NCI-H146 (cell line): Measurements from ENCODE around the gene FBXL15.

ENCODE experiments used
- DNase-seq: peaks from one replicate; lab custom pipeline; 2025; lab: John Stamatoyannopoulos, UW

Gene FBXL15

DNA sequence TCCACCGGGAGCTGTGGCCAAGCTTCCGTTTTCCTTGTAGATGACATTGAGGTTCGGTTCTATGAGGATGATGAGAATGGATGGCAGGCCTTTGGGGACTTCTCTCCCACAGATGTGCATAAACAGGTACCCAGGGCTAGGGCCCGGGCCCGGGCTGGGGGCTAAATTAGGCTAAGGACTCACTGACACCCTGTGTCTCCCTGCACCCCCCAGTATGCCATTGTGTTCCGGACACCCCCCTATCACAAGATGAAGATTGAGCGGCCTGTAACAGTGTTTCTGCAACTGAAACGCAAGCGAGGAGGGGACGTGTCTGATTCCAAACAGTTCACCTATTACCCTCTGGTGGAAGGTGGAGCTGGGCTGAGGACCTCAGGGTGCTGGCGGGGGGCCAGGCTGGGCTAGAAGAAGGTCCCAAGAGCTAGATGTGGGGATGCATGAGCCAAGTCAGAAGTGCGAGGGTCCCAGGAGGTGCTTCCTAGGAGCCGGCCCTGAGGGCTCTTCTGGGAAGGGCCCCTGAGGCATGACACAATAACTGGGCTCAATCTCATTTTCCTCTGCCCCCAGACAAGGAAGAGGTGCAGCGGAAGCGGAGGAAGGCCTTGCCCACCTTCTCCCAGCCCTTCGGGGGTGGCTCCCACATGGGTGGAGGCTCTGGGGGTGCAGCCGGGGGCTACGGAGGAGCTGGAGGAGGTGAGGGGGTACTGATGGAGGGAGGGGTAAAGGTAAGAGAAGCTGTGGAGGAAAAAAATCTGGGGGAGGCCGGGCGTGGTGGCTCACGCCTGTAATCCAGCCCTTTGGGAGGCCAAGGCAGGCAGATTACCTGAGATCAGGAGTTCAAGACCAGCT is 22.2 kb upstream of the FBXL15 start:
- no peak for DNase-seq

DNA sequence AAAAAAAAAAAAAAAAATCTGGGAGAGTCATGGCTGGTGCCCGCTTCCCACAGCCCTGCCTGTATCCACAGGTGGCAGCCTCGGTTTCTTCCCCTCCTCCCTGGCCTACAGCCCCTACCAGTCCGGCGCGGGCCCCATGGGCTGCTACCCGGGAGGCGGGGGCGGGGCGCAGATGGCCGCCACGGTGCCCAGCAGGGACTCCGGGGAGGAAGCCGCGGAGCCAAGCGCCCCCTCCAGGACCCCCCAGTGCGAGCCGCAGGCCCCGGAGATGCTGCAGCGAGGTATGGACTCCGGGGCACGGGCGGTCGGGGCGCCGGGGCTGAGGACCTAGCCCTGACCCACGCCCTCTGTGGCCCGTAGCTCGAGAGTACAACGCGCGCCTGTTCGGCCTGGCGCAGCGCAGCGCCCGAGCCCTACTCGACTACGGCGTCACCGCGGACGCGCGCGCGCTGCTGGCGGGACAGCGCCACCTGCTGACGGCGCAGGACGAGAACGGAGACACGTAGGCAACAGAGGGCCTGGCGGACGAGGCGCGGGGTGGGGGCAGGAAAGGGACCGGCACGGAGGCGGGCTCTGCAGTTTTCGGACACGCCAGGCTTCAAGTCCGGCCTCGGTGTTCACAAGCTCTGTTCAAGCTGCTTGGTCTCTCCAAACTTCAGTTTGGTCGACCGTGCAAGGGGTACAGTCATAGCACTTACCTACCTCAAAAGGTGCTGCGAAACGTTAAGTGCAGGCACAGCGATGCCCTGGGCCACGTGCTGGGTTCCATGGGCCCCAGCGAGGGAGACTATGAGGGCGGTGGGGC is 21.2 kb upstream of the FBXL15 start:
- peak; percentile 83 for DNase-seq

- DNase-seq, result peak; percentile 58
These were observed 20.6 kb upstream of the FBXL15 start for GRCh38 chr10:102400076-102400475.

- DNase-seq, result no peak
These were observed 19.9 kb upstream of the FBXL15 start for GRCh38 chr10:102400598-102401341.

GRCh38 chr10:102401342-102401654 is 19.3 kb upstream of the FBXL15 start:
- no peak for DNase-seq

- DNase-seq, result no peak
These were observed 18.7 kb upstream of the FBXL15 start for GRCh38 chr10:102401735-102402511.

- no peak for DNase-seq
These were observed 18.1 kb upstream of the FBXL15 start for GRCh38 chr10:102402512-102402896.

GRCh38 chr10:102403115-102403514 is 17.5 kb upstream of the FBXL15 start:
- DNase-seq, result no peak

DNA sequence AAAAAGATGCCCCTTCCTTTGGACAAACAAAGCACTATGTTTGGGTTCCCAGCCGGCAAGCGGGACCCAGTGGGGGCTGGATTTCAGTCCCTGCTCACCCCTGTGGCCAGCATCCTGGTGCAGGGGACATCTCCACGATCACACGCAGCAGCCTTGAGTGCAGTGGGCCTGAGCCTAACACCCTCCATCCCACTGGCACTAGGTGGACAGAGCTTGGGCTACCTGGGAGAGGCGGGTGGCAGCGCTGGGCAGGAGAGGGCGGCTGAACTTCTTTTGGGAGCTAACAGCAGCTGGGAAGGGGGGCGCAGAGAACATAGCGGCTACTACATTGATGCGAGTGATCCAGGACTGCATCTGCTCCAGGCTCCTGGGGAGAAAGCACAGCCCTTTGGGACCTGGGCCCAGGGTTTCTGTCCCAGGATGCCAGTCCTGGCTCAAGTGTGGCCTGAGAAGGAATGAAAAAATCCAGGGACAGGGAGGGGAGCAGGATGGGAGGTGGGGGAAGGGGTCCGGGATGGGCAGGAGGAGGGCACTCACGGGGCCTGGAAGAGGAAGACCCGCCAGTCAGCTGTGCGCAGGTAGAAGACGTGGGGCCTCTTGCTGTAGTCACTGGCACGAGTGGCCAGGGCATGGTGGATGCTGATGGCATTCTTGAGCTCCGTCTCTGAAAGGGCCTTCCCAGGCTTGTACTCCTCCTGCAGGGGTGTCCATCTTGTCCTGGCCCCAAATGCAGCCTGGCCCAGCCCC is 16.1 kb upstream of the FBXL15 start:
- no peak for DNase-seq

GRCh38 chr10:102405108-102405571 is 15.5 kb upstream of the FBXL15 start:
- no peak for DNase-seq

DNA sequence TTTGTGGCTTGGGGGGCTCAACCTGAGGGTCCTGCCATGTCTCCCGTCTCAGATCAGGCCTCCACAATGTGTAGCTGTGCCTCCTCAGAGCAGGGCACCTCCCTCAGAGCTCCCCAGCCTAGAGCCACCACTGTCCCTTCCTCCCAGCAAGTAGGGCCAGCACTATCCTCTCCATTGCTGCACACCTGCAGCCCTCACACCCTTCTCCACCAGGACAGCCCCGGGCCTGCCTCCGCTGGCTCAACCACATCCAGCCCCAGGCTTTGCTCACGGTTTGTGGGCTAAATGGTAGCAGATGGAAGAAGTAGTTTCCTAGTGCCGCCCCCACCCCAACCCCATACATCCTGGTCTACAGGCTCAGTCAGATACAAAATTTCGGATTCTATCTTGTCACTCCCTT is 15.0 kb upstream of the FBXL15 start:
- DNase-seq, result no peak

- no peak for DNase-seq
These were observed 13.8 kb upstream of the FBXL15 start for GRCh38 chr10:102406815-102407214.

DNA sequence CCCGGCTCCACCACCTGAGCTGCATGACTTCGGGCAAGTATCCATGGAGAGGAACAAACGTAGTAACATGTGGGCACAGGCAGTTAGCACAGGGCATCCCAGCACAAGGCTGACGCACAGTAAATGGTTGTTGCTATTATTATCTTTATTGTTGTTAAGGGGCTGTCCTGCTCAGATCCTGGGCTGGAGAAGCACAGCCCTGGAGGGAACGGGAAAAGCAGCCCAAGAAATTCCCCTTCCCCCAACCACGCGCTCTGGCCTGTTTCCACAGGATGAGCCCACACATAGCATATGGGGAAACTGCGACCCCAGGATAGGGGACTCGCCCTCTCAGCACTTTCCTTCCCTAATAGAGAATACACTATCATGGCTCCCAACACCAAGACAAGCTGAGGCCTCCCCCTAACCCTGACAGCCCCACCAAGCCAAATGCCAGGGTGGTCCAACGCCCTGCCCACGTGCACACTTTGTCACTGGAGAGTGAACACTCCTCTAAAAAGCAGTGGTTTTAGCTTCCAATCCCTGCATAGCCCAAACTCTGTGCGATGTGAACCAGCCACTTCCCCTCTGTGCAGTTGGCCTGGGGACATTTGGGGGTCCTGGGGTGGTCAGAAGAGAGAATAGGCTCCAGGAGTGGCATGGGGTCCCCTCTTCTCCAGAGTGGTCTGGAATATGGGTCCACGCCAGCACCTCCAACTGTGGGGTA is 13.1 kb upstream of the FBXL15 start:
- no peak for DNase-seq

- DNase-seq, result no peak
These were observed 12.4 kb upstream of the FBXL15 start for GRCh38 chr10:102408131-102408727.

DNA sequence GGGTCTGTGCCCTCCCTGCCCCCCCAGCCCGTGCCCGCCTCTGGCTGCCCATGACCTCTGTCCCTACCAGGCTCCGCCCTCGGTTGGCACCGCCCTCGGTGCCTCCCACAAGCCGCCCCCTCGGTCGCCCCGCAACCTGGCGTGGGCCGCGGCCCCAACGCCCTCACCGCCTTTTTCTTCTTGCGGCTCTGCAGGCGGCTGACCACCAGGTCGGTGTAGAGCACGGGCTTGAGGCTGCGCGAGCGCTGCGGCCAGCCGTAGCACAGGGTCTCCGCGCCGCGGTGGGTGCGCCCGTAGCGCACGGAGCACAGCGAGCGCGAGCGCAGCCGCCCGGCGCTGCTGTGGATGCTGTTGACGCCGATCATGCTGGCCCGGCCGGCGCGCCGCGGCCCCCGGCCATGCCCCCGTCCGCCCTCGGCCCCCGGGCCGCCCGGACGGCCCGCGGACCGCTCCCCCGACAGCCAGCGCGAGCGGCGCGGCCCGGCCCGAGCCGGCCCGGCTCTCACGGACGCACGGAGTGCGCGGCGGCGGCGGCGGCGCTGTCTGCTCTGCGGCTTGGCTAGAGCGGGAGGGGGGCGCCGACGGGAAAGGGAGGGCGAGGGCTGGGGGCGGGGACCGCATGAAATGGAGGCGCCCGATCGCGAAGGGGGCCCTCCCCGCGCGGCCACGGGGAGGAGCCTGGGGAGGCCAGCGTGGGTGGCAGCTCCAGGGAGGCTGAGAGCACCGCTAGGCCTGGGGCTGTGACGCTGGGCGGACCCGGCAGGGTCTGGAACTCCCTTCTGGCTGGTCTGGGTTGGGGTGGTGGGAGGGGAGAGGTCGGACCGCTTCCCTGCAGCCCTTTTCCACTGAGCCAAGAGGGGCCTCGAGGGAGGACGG is 11.7 kb upstream of the FBXL15 start:
- DNase-seq, result peak; percentile 58

- DNase-seq, result no peak
These were observed 10.8 kb upstream of the FBXL15 start for GRCh38 chr10:102409604-102410428.

- DNase-seq, result no peak
These were observed 10.1 kb upstream of the FBXL15 start for GRCh38 chr10:102410429-102411073.
